ENCODE data around the gene PGK1. TPM values are rescaled to one million over a fixed set of nuclear protein-coding genes. Genes with fewer than 3 reads are reported as not detected.
"Not testable (repeated sequence)": the region's sequence is repeated elsewhere in the genome, so short reads cannot be mapped to it uniquely, and the experiment has no call there.

The PGK1 gene
- total RNA-seq, 2 experiments from 2014 or later = 908 to 924 TPM

- H3K4me3 Mint-ChIP-seq = no peak overlapping the region
- peaks cover 51% of the 10 kb centered on the region for H3K4me1 Mint-ChIP-seq (ENCODE audit: low read depth)
These were observed 15.6 kb downstream of the PGK1 start for GRCh38 chrX:78119521-78120227.

GRCh38 chrX:78123190-78123589 is 19.1 kb downstream of the PGK1 start:
- peak overlapping the region; percentile 80 for H3K27ac Mint-ChIP-seq
- no peaks in the 10 kb centered on the region for H3K9me3 Mint-ChIP-seq
- H3K27me3 Mint-ChIP-seq = no peaks in the 10 kb centered on the region
- ChIA-PET POLR2A (interaction anchor here (1.1 kb wide), 1 partner anchor 18 kb away, joined by 3 read pairs; no protein-coding TSS in a partner anchor), CTCF (no interaction called here)
- H3K4me3 Mint-ChIP-seq = no peak overlapping the region
- H3K36me3 Mint-ChIP-seq = peaks cover 50% of the 10 kb centered on the region
- peak; percentile 59 for DNase-seq
- peaks cover 32% of the 10 kb centered on the region for H3K4me1 Mint-ChIP-seq (ENCODE audit: low read depth)
- intact Hi-C loops (cut with micrococcal nuclease) = loop anchor here (2.0 kb wide), 1 partner anchor 18 kb away; the partner anchor contains the start of gene PGK1

More at GRCh38 chrX:78119521-78120227, 15.6 kb downstream of the PGK1 start:
- Mint-ChIP-seq H3K9me3 (no peaks in the 10 kb centered on the region), H3K27me3 (no peaks in the 10 kb centered on the region), H3K27ac (peak overlapping the region; percentile 38), H3K36me3 (peaks cover 62% of the 10 kb centered on the region)
- ChIA-PET POLR2A (no interaction called here), CTCF (no interaction called here)
- no peak for DNase-seq
- intact Hi-C loops (cut with micrococcal nuclease) = no loop called here

GRCh38 chrX:78124307-78124706 is 20.3 kb downstream of the PGK1 start:
- no peaks in the 10 kb centered on the region for H3K27me3 Mint-ChIP-seq

GRCh38 chrX:78125148-78125547 is 21.1 kb downstream of the PGK1 start:
- intact Hi-C loops (cut with micrococcal nuclease) = no loop called here
- no peak overlapping the region for H3K4me3 Mint-ChIP-seq
- H3K27ac Mint-ChIP-seq = peak overlapping the region; percentile 69
- H3K27me3 Mint-ChIP-seq = no peaks in the 10 kb centered on the region
- ChIA-PET POLR2A (interaction anchor here (1.6 to 1.9 kb wide), 2 partner anchors 8 to 21 kb away, joined by 6 to 8 read pairs; partner anchors contain the start of gene PGK1), CTCF (no interaction called here)
- H3K9me3 Mint-ChIP-seq = no peaks in the 10 kb centered on the region
- peaks cover 42% of the 10 kb centered on the region for H3K36me3 Mint-ChIP-seq
- peaks cover 28% of the 10 kb centered on the region for H3K4me1 Mint-ChIP-seq (ENCODE audit: low read depth)
- no peak for DNase-seq

More at GRCh38 chrX:78124307-78124706, 20.3 kb downstream of the PGK1 start:
- no peak for DNase-seq
- H3K9me3 Mint-ChIP-seq = no peaks in the 10 kb centered on the region
- peaks cover 46% of the 10 kb centered on the region for H3K36me3 Mint-ChIP-seq
- ChIA-PET CTCF (no interaction called here), POLR2A (interaction anchor here (1.6 kb wide), 1 partner anchor 20 kb away, joined by 6 read pairs; the partner anchor contains the start of gene PGK1)
- H3K4me3 Mint-ChIP-seq = no peak overlapping the region
- intact Hi-C loops (cut with micrococcal nuclease) = no loop called here
- H3K27ac Mint-ChIP-seq = peak overlapping the region; percentile 42
- peaks cover 30% of the 10 kb centered on the region for H3K4me1 Mint-ChIP-seq (ENCODE audit: low read depth)

GRCh38 chrX:78125781-78126180 is 21.7 kb downstream of the PGK1 start:
- intact Hi-C loops (cut with micrococcal nuclease); DNase-seq; H3K27me3 Mint-ChIP-seq; H3K27ac Mint-ChIP-seq; H3K4me3 Mint-ChIP-seq; H3K9me3 Mint-ChIP-seq: not testable (repeated sequence)
- POLR2A ChIA-PET = interaction anchor here (0.6 to 1.9 kb wide), 5 partner anchors 9 to 1351 kb away, joined by 3 to 8 read pairs (median 6); partner anchors contain the start of gene PGK1
- peaks cover 47% of the 10 kb centered on the region for H3K36me3 Mint-ChIP-seq
- H3K4me1 Mint-ChIP-seq (ENCODE audit: low read depth) = peaks cover 33% of the 10 kb centered on the region
- CTCF ChIA-PET = interaction anchor here (0.7 kb wide), 1 partner anchor 12 kb away, joined by 3 read pairs; no protein-coding TSS in a partner anchor

GRCh38 chrX:78129714-78130113 is 25.7 kb downstream of the PGK1 start:
- H3K36me3 Mint-ChIP-seq = peaks cover 32% of the 10 kb centered on the region

GRCh38 chrX:78130396-78130795 is 26.3 kb downstream of the PGK1 start:
- CTCF ChIA-PET = no interaction called here
- intact Hi-C loops (cut with micrococcal nuclease) = loop anchor here (10.0 kb wide), 1 partner anchor 384 kb away; no protein-coding TSS in a partner anchor
- H3K36me3 Mint-ChIP-seq = peaks cover 27% of the 10 kb centered on the region
- peak overlapping the region; percentile 47 for H3K27ac Mint-ChIP-seq
- no peak for DNase-seq
- H3K4me3 Mint-ChIP-seq = no peak overlapping the region
- POLR2A ChIA-PET = interaction anchor here (0.6 to 2.6 kb wide), 3 partner anchors 9 to 756 kb away, joined by 3 to 12 read pairs (median 3); partner anchors contain the start of gene TAF9B
- no peaks in the 10 kb centered on the region for H3K27me3 Mint-ChIP-seq
- no peaks in the 10 kb centered on the region for H3K9me3 Mint-ChIP-seq
- H3K4me1 Mint-ChIP-seq (ENCODE audit: low read depth) = peaks cover 16% of the 10 kb centered on the region

More at GRCh38 chrX:78129714-78130113, 25.7 kb downstream of the PGK1 start:
- ChIA-PET POLR2A (interaction anchor here (1.3 to 2.6 kb wide), 2 partner anchors 9 to 12 kb away, joined by 3 to 12 read pairs; partner anchors contain the start of gene TAF9B), CTCF (no interaction called here)
- intact Hi-C loops (cut with micrococcal nuclease) = loop anchor here (10.0 kb wide), 1 partner anchor 385 kb away; no protein-coding TSS in a partner anchor
- Mint-ChIP-seq H3K27me3 (no peaks in the 10 kb centered on the region), H3K9me3 (no peaks in the 10 kb centered on the region), H3K27ac (peak overlapping the region; percentile 47), H3K4me1 (ENCODE audit: low read depth) (peaks cover 16% of the 10 kb centered on the region), H3K4me3 (no peak overlapping the region)
- no peak for DNase-seq

- H3K4me1 Mint-ChIP-seq (ENCODE audit: low read depth) = peaks cover 16% of the 10 kb centered on the region
- H3K36me3 Mint-ChIP-seq = peaks cover 22% of the 10 kb centered on the region
- ChIA-PET POLR2A (interaction anchor here (0.5 to 2.6 kb wide), 3 partner anchors 8 to 25 kb away, joined by 3 to 12 read pairs (median 4); partner anchors contain the start of gene TAF9B), CTCF (no interaction called here)
- no peaks in the 10 kb centered on the region for H3K27me3 Mint-ChIP-seq
- peak overlapping the region; percentile 47 for H3K27ac Mint-ChIP-seq
- intact Hi-C loops (cut with micrococcal nuclease) = loop anchor here (10.0 kb wide), 1 partner anchor 384 kb away; no protein-coding TSS in a partner anchor
- no peak overlapping the region for H3K4me3 Mint-ChIP-seq
- no peak for DNase-seq
- H3K9me3 Mint-ChIP-seq = no peaks in the 10 kb centered on the region
These were observed 27.1 kb downstream of the PGK1 start for GRCh38 chrX:78131117-78131516.

GRCh38 chrX:78133238-78133960 is 29.4 kb downstream of the PGK1 start:
- POLR2A ChIA-PET = no interaction called here
- Mint-ChIP-seq H3K9me3 (no peaks in the 10 kb centered on the region), H3K36me3 (peaks cover 17% of the 10 kb centered on the region), H3K27me3 (no peaks in the 10 kb centered on the region), H3K27ac (no peak overlapping the region), H3K4me1 (ENCODE audit: low read depth) (peaks cover 24% of the 10 kb centered on the region), H3K4me3 (no peak overlapping the region)
- CTCF ChIA-PET = interaction anchor here (0.6 kb wide), 1 partner anchor 1317 kb away, joined by 3 read pairs; no protein-coding TSS in a partner anchor
- no peak for DNase-seq
- intact Hi-C loops (cut with micrococcal nuclease) = loop anchor here (10.0 kb wide), 1 partner anchor 381 kb away; no protein-coding TSS in a partner anchor

GRCh38 chrX:78139160-78140123 is 35.4 kb downstream of the PGK1 start, which contains the start of gene TAF9B:
Gene TAF9B, minus strand, starts transcription at chrX:78139650. Its CDS starts 39 bp downstream, at chrX:78139611.
- ChIA-PET CTCF (interaction anchor here (1.0 kb wide), 1 partner anchor 43 kb away, joined by 3 read pairs; no protein-coding TSS in a partner anchor), POLR2A (interaction anchor here (0.7 to 2.0 kb wide), 2 partner anchors 9 to 175 kb away, joined by 3 to 12 read pairs; no protein-coding TSS in a partner anchor)
- Mint-ChIP-seq H3K4me3 (peak within 1 kb of the TSS; percentile 88), H3K27ac (peak within 1 kb of the TSS; percentile 87), H3K36me3 (no peaks in the 10 kb centered on the region), H3K27me3 (no peaks in the 10 kb centered on the region), H3K4me1 (ENCODE audit: low read depth) (peaks cover 16% of the 10 kb centered on the region), H3K9me3 (no peaks in the 10 kb centered on the region)
- peak; percentile 90 for DNase-seq
- intact Hi-C loops (cut with micrococcal nuclease) = loop anchor here (1.0 to 10.0 kb wide), 3 partner anchors 35 to 375 kb away; partner anchors contain the start of genes CYSLTR1 and PGK1

- CTCF ChIA-PET = no interaction called here
- no peak for DNase-seq
- no peaks in the 10 kb centered on the region for H3K36me3 Mint-ChIP-seq
- peak overlapping the region; percentile 88 for H3K4me3 Mint-ChIP-seq
- POLR2A ChIA-PET = interaction anchor here (2.0 kb wide), 1 partner anchor 10 kb away, joined by 12 read pairs; no protein-coding TSS in a partner anchor
- intact Hi-C loops (cut with micrococcal nuclease) = no loop called here
- peak overlapping the region; percentile 14 for H3K27ac Mint-ChIP-seq
- H3K9me3 Mint-ChIP-seq = no peaks in the 10 kb centered on the region
- peaks cover 16% of the 10 kb centered on the region for H3K4me1 Mint-ChIP-seq (ENCODE audit: low read depth)
- no peaks in the 10 kb centered on the region for H3K27me3 Mint-ChIP-seq
These were observed 36.2 kb downstream of the PGK1 start for GRCh38 chrX:78140206-78140605.

Measured in activated CD4-positive, alpha-beta memory T cell treated with anti-CD3 and anti-CD28 coated beads for 36 hours (primary cell).